Fibroblast of skin of left quadriceps (primary cell): ENCODE measurements around the gene MPZL1.
"Not testable (repeated sequence)": the region's sequence is repeated elsewhere in the genome, so short reads cannot be mapped to it uniquely, and the experiment has no call there.

Experiments used
- DNase-seq, 2 experiments: peaks; one replicate each; pipeline ENCODE4 v3.0.0-alpha.2; 2013; ENCODE audit warnings: low read depth in 2 of 2

Gene MPZL1

DNA sequence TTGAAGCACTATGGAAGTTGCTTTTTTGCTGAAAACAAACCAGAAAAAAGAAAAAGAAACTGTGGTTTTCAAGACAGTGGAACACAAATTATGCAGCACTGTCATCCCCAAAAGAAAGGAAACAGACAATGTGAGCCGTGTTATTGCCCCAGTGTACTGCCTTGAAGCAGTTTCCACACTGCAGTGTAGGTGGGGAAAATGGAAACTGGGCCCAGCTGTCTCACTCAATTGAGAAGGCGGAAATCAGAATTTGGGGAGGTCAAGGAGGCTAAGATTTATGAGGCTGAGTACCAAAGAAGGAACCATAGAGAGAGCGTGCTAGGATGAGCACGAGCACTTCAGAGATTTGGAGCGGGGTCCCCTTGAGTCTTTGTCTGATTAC is 55.5 kb downstream of the MPZL1 start:
- DNase-seq = no peak

DNA sequence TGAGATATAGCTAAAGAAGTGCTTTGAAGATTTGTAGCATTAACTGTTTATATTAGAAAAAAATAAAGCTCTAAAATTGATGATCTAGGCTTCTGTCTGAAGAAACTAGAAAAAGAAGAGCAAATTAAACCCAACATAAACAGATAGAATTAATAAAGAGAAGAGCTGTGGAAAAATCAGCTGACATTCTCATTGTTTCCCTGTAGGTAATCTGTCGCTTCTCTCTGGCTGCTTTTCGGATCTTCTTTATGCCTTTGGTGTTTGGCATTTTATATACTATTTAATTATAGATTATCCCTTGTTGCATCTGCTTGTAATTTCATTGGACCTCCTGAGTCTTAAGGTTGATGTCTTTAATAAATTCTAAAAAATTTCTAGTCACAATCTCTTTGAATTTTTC is 59.8 kb downstream of the MPZL1 start:
- no peak for DNase-seq

DNA sequence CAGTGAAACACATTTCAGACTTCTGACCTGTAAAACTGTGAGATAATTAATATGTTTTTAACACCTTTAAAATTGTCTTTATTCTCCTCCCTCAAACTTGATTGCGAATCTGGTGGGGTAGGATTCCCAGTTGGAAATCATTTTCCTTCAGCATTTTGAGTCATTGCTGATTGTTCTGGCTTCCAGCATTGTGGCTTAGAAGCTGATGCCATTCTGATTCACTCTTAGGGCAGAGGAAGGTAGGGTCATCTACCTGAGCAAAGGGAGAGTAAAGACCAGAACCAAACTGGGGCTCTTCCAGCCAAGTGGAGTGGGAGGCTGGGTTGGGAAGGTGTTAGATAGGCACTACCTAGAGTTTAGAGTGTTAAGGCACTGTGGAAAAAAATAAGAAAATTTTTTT is 61.2 kb downstream of the MPZL1 start:
- DNase-seq = no peak

DNA sequence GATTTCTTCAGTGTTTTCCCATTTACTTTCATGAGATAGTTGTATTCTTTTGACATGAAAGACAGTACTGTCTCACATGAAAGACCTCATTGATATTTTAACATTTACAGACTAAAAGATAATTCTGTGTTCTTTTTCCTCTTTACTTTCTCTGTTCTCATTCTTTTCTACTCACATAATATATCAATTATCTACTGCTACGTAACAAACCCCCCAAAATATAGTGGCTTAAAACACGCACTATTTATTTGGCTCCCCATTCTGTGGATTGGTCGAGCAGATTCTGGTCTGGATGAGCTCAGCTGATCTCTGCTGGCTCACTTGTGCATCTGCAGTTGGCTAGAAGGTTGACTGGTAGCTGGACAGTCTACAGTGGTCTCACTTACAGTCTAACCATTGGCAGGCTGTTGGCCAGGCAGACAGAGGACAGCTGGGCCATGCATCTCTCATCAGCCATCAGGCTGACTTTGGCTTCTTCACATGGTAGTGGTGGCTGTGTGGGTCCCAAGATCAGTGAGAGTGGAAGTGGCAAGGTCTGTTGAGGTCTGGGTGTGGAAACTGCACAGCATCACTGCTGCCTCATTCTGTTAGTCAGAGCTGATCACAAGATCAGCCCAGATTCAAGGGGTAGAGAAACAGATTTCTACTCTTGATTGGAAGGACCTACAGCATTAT is 63.2 kb downstream of the MPZL1 start:
- no peak for DNase-seq

DNA sequence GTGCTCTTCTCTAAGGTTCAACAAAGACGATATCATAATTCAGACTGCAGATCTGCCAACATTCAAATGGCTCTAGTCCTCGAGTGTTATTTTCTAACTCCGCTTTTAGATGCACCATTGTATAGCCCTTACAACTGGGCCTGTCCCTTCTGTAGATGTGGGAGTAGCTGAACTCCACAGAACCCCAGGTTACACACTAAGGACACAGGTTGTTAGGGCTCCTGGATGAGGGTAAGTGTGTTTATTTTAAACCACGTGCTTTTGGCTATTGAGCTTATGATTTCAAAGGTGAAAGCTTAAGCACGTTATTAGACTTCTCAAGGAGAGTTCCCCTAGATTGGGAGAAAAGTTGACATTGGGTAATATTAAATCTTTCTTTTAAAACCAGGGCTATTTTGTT is 64.7 kb downstream of the MPZL1 start:
- no peak for DNase-seq

DNA sequence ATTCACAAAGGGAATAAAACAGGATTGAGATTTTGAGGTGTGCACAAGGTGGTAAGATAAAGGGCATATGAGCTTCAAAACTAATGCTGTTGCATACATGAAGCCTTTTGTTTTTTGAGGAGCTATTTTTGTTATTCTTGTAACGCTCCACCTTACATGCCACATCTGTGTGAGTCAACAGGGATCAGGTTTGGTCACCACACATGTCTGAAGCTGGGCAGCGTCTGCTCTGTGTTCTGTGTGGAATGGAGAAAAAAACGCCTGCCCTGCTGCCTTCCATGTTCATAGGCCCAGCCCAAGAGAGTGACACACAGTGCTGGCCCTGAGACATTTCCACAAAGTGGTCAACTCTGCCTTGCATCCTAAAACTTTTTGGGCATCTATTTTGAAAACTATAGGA is 67.7 kb downstream of the MPZL1 start:
- DNase-seq = no peak

DNA sequence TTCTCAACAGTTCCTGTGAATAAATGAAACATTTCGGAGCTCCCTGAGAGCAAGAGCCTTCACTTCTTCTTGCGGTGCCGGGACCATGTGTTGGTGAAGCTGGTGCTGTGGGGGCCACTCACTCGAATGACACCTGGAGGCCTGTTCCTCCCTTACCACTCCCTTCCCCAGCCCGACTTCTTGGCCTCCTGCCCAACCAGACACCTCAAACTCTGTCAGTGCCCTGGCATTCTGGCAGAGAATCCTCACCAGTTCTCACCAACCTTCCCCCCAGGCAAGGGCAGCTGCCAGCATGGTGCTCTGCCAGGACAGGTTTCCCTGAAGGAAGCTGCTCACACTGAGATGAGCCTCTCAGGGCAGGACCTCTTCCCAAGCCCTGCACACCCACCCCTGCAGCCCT is 68.3 kb downstream of the MPZL1 start:
- no peak for DNase-seq

DNA sequence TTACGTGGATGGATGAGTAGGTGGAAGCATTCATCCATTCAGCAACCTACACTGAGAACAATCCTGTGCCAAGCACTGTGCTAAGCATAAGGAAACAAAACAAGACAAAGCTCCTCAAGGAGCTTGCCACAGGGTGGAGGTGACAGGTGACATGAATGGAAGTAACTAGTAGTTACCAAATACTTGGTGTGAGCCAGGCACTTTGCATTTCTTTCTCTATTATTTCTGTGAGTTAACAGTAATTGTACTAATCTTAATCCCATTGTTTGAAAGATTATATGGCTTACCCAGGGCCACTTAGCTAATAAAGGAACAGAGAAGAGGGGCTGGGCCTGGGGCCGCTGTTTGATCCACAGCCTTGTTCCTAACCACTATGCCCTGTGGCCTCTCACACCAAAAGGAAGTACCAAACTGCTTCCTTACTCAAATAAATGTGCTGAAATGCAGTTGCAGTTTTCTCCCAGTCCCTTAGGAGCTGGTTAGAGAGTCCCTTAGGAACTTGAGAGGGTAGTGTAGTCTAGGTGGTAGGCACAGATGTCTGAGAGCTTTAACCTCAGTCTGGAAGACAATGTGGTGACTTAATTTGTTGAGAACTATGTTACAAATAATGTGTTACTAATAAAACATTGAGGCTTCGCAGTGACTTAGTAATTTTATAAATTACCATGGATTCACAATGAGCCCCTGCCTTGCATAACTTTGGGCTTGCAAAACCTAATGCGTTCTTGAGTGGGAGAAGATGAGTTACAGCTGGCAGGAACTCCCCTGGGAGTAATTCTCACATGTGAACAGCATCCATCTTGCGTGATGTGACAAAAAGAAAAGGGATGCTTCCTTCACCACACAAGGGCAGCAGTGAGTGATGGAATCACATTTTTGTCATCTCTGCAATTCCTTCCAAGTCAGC is 69.8 kb downstream of the MPZL1 start:
- DNase-seq = peak; percentile 99

DNA sequence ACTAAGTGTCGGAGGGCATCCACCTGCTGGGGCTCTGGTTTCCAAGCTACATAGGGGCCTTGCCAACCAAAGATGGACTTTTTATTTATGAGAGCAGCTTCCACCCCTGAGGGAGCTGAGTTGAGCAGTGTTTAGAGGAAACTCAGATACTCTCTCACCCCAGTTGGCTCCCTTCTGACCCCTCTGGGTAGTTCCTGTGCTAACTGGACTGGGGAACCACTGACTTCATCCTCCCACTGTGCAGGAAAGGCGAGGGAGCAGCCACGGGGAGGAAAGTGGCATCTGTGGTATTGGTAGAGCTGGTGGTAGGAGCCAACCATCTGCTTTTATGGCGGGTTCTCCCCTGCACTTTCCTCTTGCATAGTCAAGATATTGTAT is 70.4 kb downstream of the MPZL1 start:
- no peak for DNase-seq

DNA sequence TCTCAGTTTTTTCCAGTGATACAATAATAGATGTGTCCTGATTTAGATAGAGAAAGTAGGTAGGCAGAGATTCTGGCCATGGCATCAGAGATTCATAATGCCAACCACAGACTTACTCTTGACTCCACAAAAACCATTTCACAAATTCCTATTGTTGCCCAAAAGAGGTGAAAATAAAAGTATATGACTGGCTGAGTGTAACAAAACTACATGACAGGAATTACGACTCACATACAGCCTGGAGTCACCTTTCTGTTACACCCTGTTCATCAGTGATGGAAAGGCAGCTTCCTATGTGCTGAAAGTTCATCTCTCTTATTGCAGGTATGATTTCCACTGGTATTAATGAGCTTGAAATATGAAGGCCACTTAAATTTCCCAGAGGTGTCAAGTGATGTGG is 72.3 kb downstream of the MPZL1 start:
- DNase-seq = no peak

DNA sequence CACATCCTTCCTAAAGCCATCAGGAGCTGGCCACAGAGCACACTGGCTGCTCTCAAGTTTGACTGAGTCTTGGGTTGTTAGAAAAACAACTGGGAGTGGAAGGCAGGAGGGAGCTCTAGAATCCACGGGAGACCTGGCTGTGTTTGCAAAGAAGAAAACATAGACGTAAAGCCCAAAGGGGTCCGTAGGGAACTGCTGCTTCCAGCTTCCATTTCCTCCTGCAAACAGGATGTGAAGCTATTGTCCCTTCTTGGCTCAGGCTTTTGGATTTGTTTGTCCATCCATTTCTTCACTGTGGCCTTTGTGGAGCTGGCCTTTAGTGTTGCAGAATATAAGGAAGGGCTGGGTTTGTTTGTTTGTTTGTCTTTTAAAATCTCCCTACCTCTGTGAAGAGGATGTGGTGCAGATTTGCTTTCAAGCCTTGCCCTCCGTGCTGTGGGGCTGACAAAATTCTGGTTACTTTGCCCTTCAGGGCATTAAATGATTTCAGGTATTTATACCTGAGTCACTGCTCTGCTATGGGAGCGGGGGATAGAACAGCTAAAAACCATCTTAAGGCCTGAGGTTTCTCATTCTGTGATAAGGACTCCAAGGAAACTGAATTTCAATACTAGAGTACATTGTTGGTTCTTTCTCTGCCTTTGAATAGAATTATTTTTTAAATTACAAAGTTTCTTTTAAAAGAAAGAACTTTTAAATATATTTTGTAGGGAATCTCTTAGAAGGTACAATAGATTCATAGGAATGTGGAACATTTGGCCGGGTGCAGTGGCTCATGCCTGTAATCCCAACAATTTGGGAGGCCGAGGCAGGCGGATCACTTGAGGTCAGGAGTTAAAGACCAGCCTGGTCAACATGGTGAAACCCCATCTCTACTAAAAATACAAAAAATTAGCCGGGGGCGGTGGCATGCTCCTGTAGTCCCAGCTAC is 74.3 kb downstream of the MPZL1 start:
- no peak for DNase-seq

DNA sequence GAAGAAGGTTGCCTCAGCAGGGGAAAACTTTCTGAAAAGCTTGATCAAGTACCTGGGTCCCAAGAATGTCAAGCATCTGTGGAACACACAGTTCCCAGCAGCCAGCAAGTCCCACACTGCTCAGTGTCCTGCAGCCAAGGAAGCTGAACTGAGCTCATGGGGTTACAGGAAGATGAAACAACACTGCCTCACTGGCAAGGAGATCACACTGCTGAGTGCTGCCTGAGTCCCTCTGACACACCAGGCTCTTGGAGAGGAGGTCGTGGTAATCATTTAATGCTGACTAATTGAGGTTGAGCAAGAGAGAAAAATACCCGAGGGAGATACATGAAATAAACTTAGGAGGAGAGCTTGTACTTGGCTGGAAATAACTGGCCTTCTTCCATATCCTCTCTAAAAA is 75.2 kb downstream of the MPZL1 start:
- DNase-seq = peak; percentile 97

DNA sequence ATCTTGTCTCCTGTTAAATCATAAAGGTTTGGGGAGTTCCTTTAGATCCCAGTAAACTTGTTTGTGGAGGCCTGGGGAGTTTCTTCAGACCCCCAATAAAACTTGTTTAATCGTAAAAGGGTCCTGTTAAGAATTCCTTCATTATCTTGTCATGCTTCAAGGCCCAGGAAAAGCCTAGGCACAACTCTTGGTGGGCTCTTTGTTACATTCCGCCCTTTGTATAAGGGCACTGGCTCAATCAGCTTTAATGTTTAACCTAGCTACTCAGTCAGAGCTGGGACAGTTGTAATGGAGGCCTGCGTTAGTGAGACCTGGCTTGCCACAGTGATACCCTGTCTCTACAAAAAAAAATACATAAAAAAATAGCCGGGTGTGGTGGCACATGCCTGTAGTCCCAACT is 77.2 kb downstream of the MPZL1 start:
- no peak for DNase-seq

DNA sequence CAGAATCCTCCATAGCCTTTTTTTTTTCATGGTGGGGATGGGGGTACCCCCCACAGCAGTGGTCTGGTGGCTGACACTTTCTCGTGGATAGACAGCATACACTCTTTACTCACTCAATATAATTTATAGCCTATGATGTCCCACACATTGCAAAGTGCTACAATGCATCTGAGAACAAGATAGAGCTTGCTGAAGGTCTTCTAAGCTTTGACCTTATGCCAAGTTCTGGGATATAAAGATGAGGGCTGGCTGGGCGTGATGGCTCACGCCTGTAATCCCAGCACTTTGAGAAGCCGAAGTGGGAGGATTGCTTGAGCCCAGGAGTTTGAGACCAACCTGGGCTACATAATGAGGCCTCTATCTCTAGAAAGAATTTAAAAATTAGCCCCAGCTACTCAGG is 78.0 kb downstream of the MPZL1 start:
- no peak for DNase-seq

DNA sequence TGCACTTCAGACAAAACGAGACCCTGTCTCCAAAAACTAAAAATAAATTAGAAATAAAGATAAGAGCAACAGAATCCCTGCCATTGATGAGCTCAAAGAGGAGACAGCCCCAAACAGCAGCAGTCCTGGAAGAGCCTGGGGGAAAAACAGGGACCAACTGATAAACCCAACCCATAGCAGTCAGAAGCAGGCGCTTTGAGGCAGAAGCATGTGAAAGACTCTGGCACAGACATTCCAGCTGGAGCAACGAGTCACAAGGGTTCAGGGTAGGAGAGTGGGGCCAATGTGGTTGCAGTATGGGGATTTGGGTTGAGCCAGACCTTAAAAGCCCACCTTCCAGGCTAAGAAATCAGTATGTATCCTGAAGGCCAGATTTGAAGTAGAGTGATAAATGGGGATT is 78.5 kb downstream of the MPZL1 start:
- DNase-seq = no peak

DNA sequence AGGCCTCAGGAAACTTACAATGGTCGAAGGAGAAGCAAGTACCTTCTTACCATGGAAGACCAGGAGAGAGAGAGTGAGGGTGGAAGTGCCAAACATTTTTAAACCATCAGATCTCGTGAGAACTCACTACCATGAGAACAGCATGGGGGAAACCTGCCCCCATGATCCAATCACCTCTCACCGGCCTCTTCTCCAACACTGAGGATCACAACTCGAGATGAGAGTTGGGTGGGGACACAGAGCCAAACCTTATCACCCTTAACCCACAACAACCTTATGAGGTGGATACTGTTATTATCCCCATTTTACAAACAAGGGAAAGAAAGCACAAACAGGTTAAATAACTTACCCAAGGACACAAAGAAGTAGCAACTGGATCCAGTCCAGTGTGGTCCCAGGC is 80.5 kb downstream of the MPZL1 start:
- no peak for DNase-seq

DNA sequence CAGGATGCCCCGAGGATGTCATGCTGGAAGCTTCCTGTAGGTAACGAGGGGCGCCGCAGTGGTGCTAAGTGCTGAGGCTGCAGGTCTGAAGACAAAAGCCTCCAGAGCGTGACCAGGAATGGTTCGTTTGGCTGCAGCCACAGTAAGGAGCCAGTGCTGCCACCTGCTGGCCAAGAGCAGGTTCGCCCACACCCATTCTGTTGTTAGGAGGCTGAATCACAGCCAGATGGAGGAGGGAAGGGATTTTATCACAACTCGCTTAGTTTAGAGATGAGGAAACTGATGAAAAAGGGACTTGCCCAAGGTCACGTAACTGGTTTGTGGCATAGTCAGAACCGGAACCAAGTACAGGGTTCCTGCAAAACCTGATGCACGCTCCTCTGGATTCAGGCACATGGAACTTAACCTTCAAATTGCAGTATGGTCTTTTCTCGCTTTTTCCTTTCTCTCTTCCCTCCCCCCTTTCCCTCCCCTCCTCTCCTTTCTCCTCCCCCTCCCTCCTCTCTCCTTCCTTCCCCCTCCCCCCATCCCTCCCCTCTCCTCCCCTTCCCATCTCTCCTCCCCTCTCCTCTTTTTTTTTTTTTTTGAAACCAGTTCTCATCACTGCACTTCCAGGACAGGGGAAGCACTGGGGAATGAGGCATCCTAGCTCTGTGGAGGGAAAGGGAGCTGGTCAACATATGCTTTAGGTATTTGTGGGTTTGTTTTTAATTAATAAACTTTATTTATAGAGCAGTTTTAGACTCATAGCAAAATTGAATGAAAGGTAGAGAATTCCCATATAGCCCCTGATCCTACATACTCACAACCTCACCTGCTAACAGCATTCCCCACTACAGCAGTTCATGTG is 81.8 kb downstream of the MPZL1 start:
- peak; percentile 82 to 86 for DNase-seq

DNA sequence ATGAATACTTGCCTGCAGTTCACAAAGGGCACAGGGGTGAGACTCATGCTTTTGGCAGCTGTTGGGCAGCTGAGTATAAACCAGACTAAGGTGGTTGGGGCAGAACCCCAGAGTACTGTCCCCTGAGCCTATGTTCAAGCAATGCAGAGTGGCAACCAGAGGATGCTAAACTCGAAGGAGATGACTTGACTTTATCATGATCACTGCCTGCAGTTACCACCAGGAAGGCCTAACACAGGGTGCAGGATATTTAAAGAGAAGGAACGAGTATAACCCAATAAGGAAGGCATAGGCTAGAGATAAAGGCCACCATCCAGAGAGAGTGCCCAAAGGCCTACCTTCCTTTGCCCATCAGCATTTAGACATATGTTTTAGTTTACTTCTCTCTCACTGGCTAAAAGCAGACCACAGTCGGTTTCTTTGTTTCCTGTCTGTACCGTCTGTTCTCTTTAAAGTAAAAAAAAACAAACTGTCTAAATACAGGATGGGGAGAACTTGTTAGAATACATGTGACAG is 83.3 kb downstream of the MPZL1 start:
- no peak for DNase-seq

DNA sequence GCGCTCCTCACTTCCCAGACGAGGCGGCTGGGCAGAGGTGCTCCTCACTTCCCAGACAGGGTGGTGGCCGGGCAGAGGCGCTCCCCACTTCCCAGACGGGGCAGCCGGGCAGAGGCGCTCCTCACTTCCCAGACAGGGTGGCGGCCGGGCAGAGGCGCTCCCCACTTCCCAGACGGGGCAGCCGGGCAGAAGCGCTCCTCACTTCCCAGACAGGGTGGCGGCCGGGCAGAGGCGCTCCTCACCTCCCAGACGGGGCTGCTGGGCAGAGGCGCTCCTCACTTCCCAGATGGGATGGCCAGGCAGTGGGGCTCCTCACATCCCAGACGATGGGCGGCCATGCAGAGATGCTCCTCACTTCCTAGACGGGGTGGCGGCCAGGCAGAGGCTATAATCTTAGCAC is 84.5 kb downstream of the MPZL1 start:
- DNase-seq = not testable (repeated sequence)

DNA sequence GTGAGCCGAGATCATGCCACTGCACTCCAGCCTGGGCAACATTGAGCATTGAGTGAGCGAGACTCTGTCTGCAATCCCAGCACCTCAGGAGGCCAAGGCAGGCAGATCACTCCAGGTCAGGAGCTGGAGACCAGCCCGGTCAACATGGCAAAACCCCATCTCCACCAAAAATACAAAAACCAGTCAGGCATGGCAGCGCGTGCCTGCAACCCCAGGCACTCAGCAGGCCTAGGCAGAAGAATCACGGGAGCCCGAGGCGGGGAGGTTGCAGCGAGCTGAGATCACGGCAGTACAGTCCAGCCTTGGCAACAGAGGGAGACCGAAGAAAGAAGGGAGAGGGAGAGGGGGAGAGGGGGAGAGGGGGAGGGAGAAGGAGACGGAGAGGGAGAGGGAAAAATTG is 84.9 kb downstream of the MPZL1 start:
- DNase-seq = not testable (repeated sequence)

DNA sequence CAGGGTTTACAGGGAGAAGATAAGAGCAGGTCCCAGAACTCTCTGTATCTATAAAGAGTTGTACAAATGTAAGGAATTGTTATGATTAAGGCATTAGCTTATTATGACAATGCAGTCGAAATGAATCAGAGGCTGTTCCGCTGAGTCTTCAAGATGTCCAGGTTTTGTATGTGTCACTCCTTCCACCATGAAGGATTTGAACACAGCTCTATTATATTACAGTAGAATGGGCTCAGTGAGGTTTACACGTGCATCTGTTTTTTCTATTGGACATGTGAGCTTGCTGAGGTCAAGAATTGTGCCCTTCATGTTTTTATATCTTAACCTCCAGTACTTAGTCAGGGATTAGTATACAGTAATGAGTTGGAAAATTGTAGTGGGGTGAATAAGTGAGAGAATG is 86.3 kb downstream of the MPZL1 start:
- DNase-seq = no peak
